ENCODE results near the gene FOXP1.

GRCh38 chr3:71140477-71140876, 443.1 kb downstream of the FOXP1 start:
- TF ChIP-seq CTCF (conservative IDR thresholded peaks at IDR 0.05 in 1 of 2, IDR thresholded peaks at IDR 0.05 in 1 of 2; ENCODE audit: extremely low read depth in 1 of 2, insufficient read depth in 1 of 2, low read depth in 1 of 2, low read length in 2 of 2) = no peak
- TF ChIP-seq EZH2 (IDR thresholded peaks at IDR 0.05; ENCODE audit: borderline replicate concordance, low read length) = no peak

All from mammary epithelial cell (primary cell).